Smooth muscle cell (in vitro differentiated cells): ENCODE measurements around the gene VAV2. TPM values are rescaled to one million over a fixed set of nuclear protein-coding genes. Genes with fewer than 3 reads are reported as not detected.

Experiments
- DNase-seq: peaks from one replicate; lab custom pipeline; 2025; ENCODE audit not compliant: unreplicated experiment; lab: John Stamatoyannopoulos, UW
- H2AFZ ChIP-seq: fragments of 200-600 bp; sonication (generic); 2 replicates; pipeline ENCODE4 v1.6.0; 2016; ENCODE audit warnings: antibody characterized with exemption, low read depth, mild to moderate bottlenecking
- H3F3A ChIP-seq: fragments of 200-600 bp; sonication (generic); 2 replicates; pipeline ENCODE4 v1.6.0; 2017; ENCODE audit warnings: antibody characterized with exemption, low read depth
- H3K27ac ChIP-seq: fragments of 200-600 bp; sonication (generic); 2 replicates; pipeline ENCODE4 v1.5.1; 2016; ENCODE audit warnings: low read depth, mild to moderate bottlenecking
- H3K27me3 ChIP-seq: fragments of 200-600 bp; sonication (generic); 2 replicates; pipeline ENCODE4 v1.6.1; 2016; ENCODE audit warnings: low read depth, mild to moderate bottlenecking
- H3K36me3 ChIP-seq: fragments of 200-600 bp; sonication (generic); 2 replicates; pipeline ENCODE4 v1.5.1; 2016; ENCODE audit warnings: low read depth
- H3K4me1 ChIP-seq: fragments of 200-600 bp; sonication (generic); 2 replicates; pipeline ENCODE4 v1.5.1; 2016; ENCODE audit warnings: low read depth
- H3K4me2 ChIP-seq: fragments of 200-600 bp; sonication (generic); 2 replicates; pipeline ENCODE4 v1.6.0; 2016; ENCODE audit warnings: mild to moderate bottlenecking
- H3K4me3 ChIP-seq: fragments of 200-600 bp; sonication (generic); 2 replicates; pipeline ENCODE4 v1.5.1; 2016; ENCODE audit warnings: mild to moderate bottlenecking
- H3K79me2 ChIP-seq: fragments of 200-600 bp; sonication (generic); 2 replicates; pipeline ENCODE4 v1.6.0; 2016; ENCODE audit warnings: low read depth, mild to moderate bottlenecking
- H3K9ac ChIP-seq: fragments of 200-600 bp; sonication (generic); 2 replicates; pipeline ENCODE4 v1.6.0; 2016; ENCODE audit warnings: low read depth
- H3K9me3 ChIP-seq: fragments of 200-600 bp; sonication (generic); replicated peaks from 2 replicates; pipeline ENCODE4 v1.5.1; 2016; ENCODE audit warnings: low read depth
- H4K20me1 ChIP-seq: fragments of 200-600 bp; sonication (generic); 2 replicates; pipeline ENCODE4 v1.6.0; 2016; ENCODE audit warnings: low read depth
- CTCF ChIP-seq: fragments of 200-600 bp; sonication (generic); IDR thresholded peaks from 2 replicates; pipeline ENCODE4 v1.5.1; 2017; ENCODE audit warnings: borderline replicate concordance, mild to moderate bottlenecking, antibody characterized with exemption; ENCODE audit not compliant: insufficient read depth, poor library complexity, severe bottlenecking
- WGBS: methylation state at CpG from one replicate; pipeline ENCODE4 v1.1.7; 2016; ENCODE audit warnings: low lambda C conversion rate; 5-methylcytosine and 5-hydroxymethylcytosine counted together
- polyA plus RNA-seq: library from polyadenylated mRNA; unstranded; fragments of >200 nt; fragmentation: Nextera tagmentation; extraction: Ambion mirVana; gene quantifications from 2 replicates; pipeline ENCODE4 v1.2.1, GENCODE V29; 2016
- total RNA-seq: library from RNA; depleted of rRNA; stranded (reverse); fragments of >200 nt; gene quantifications from 2 replicates; pipeline ENCODE4 v1.2.3, GENCODE V29; 2014

VAV2 gene
- total and polyA plus RNA-seq, 2 experiments from 2014 or later = 26.2 to 35.3 TPM

- H4K20me1 ChIP-seq = peaks cover 14% of the 10 kb centered on the region
- no peak overlapping the region for H3K9ac ChIP-seq
- WGBS = 45% methylated on average over 22 of the region's 22 CpGs
- H3K27me3 ChIP-seq = no peaks in the 10 kb centered on the region
- no peak overlapping the region for H3K27ac ChIP-seq
- H2AFZ ChIP-seq = no peak overlapping the region
- H3K4me3 ChIP-seq = no peak overlapping the region
- H3F3A ChIP-seq = no peaks in the 10 kb centered on the region
- no peaks in the 10 kb centered on the region for H3K36me3 ChIP-seq
- peak; percentile 91 for TF ChIP-seq CTCF
- peak; percentile 52 for DNase-seq
- peak overlapping the region; percentile 27 for H3K4me2 ChIP-seq
- H3K4me1 ChIP-seq = no peaks in the 10 kb centered on the region
- no peaks in the 10 kb centered on the region for H3K9me3 ChIP-seq
- H3K79me2 ChIP-seq = no peaks in the 10 kb centered on the region
These were observed 199.2 kb downstream of the VAV2 start for GRCh38 chr9:133792721-133793470.

- H3K36me3 ChIP-seq = no peaks in the 10 kb centered on the region
- no peaks in the 10 kb centered on the region for H3K27me3 ChIP-seq
- H3K4me3 ChIP-seq = no peak overlapping the region
- peaks cover 22% of the 10 kb centered on the region for H4K20me1 ChIP-seq
- no peaks in the 10 kb centered on the region for H3F3A ChIP-seq
- no peak overlapping the region for H2AFZ ChIP-seq
- 88% methylated on average over 14 of the region's 18 CpGs for WGBS
- no peak for DNase-seq
- no peaks in the 10 kb centered on the region for H3K4me1 ChIP-seq
- no peak overlapping the region for H3K27ac ChIP-seq
- TF ChIP-seq CTCF = no peak
- H3K4me2 ChIP-seq = no peak overlapping the region
- no peak overlapping the region for H3K9ac ChIP-seq
- H3K9me3 ChIP-seq = no peaks in the 10 kb centered on the region
- H3K79me2 ChIP-seq = no peaks in the 10 kb centered on the region
These were observed 200.1 kb downstream of the VAV2 start for GRCh38 chr9:133791735-133792649.

GRCh38 chr9:133791069-133791468 is 201.1 kb downstream of the VAV2 start:
- WGBS = 96% methylated on average over 11 of the region's 13 CpGs
- H3K9me3 ChIP-seq = no peaks in the 10 kb centered on the region
- TF ChIP-seq CTCF = no peak
- H3K4me3 ChIP-seq = no peak overlapping the region
- H3K4me2 ChIP-seq = no peak overlapping the region
- no peak for DNase-seq
- H3K79me2 ChIP-seq = no peaks in the 10 kb centered on the region
- peaks cover 31% of the 10 kb centered on the region for H4K20me1 ChIP-seq
- H3K27me3 ChIP-seq = no peaks in the 10 kb centered on the region
- H2AFZ ChIP-seq = no peak overlapping the region
- no peak overlapping the region for H3K27ac ChIP-seq
- H3F3A ChIP-seq = no peaks in the 10 kb centered on the region
- no peaks in the 10 kb centered on the region for H3K36me3 ChIP-seq
- H3K9ac ChIP-seq = no peak overlapping the region
- H3K4me1 ChIP-seq = no peaks in the 10 kb centered on the region
